Stimulated activated memory B cell treated with anti-CD40 and anti-IgM and Interleukin-4, amounts not matched to agents 10 μg/mL and 1 μg/mL and 100 μg/mL, for 72 hours (primary cell): ENCODE data around the gene IGSF3.

Experiments
- ATAC-seq: fragments of 150-1000 bp; cut with Tn5 transposase; 2 replicates; pipeline ENCODE4 v1.10.0; 2021
- H3K27ac Mint-ChIP-seq: one replicate; pipeline ENCODE4 v1.8.0; 2022; ENCODE audit warnings: mild to moderate bottlenecking, mixed read lengths
- H3K27me3 Mint-ChIP-seq: one replicate; pipeline ENCODE4 v1.8.0; 2022; ENCODE audit warnings: mixed read lengths
- H3K36me3 Mint-ChIP-seq: one replicate; pipeline ENCODE4 v1.8.0; 2022; ENCODE audit warnings: mixed read lengths
- H3K4me1 Mint-ChIP-seq: one replicate; pipeline ENCODE4 v1.8.0; 2022; ENCODE audit warnings: mixed read lengths
- H3K4me3 Mint-ChIP-seq: one replicate; pipeline ENCODE4 v1.8.0; 2022; ENCODE audit warnings: mild to moderate bottlenecking, moderate library complexity, mixed read lengths
- H3K9me3 Mint-ChIP-seq: one replicate; pipeline ENCODE4 v1.8.0; 2022; ENCODE audit warnings: mixed read lengths

The IGSF3 gene

DNA sequence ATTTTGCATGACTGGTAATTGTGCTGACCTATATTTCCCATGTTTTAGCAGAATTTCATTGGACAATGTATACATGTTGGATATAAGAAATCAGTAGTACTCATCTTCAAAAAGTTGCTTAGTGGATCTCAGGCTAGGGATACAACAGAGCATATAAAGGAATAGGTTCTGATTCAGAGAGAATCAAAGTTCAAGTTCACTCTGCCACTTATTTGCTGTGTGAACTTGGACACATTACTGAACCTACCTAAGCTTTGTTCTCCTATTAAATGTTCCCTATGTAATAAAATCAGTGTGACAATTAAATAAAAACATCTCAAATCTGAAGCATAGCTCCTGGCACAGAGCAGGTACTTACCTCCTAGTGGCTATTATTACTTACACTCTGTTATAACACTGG lies 106.0 kb downstream of the IGSF3 start:
- H3K4me1 Mint-ChIP-seq, result peaks cover 96% of the 10 kb centered on the region
- H3K4me3 Mint-ChIP-seq, result peak overlapping the region; percentile 38
- no peaks in the 10 kb centered on the region for H3K27me3 Mint-ChIP-seq
- H3K36me3 Mint-ChIP-seq, result peaks cover 59% of the 10 kb centered on the region
- no peak for ATAC-seq
- H3K9me3 Mint-ChIP-seq, result peaks cover 16% of the 10 kb centered on the region
- H3K27ac Mint-ChIP-seq, result peak overlapping the region; percentile 99

- H3K4me3 Mint-ChIP-seq, result peak overlapping the region; percentile 72
- H3K36me3 Mint-ChIP-seq, result peaks cover 52% of the 10 kb centered on the region
- peaks cover 16% of the 10 kb centered on the region for H3K9me3 Mint-ChIP-seq
- H3K27me3 Mint-ChIP-seq, result no peaks in the 10 kb centered on the region
- peak overlapping the region; percentile 99 for H3K27ac Mint-ChIP-seq
- no peak for ATAC-seq
- H3K4me1 Mint-ChIP-seq, result peaks cover 95% of the 10 kb centered on the region
Measured at GRCh38 chr1:116560704-116561490, 106.6 kb downstream of the IGSF3 start.

- Mint-ChIP-seq H3K36me3 (peaks cover 46% of the 10 kb centered on the region), H3K4me3 (peak overlapping the region; percentile 64), H3K4me1 (peaks cover 96% of the 10 kb centered on the region), H3K27ac (peak overlapping the region; percentile 99), H3K9me3 (peaks cover 8% of the 10 kb centered on the region), H3K27me3 (no peaks in the 10 kb centered on the region)
- peak; percentile 34 for ATAC-seq
Measured at GRCh38 chr1:116559304-116559761, 108.2 kb downstream of the IGSF3 start.

- peaks cover 5% of the 10 kb centered on the region for H3K9me3 Mint-ChIP-seq
- peaks cover 93% of the 10 kb centered on the region for H3K4me1 Mint-ChIP-seq
- peaks cover 42% of the 10 kb centered on the region for H3K36me3 Mint-ChIP-seq
- H3K4me3 Mint-ChIP-seq, result peak overlapping the region; percentile 64
- H3K27ac Mint-ChIP-seq, result peak overlapping the region; percentile 99
- no peak for ATAC-seq
- H3K27me3 Mint-ChIP-seq, result no peaks in the 10 kb centered on the region
Measured at GRCh38 chr1:116558571-116558970, 109.0 kb downstream of the IGSF3 start.

DNA sequence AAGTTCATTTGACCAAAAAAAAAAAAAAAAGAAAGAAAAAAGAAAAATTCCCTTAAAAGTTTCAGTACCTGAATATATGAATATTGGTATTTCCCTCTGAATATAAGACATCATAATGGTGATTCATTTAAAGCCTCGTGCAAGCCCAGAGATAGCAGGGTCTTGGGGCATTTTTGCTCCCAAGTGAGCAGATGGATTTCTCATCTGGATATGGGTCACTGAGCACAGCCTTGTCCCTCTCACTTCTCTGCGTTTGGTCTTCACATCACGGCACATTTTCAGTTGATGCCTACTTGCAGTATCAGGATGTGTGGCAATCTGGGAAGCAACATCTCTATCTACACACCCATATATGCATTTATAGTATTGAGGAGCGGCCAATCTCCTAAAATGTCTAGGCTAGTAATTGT lies 109.4 kb downstream of the IGSF3 start:
- Mint-ChIP-seq H3K4me1 (peaks cover 93% of the 10 kb centered on the region), H3K4me3 (peak overlapping the region; percentile 64), H3K27me3 (no peaks in the 10 kb centered on the region), H3K9me3 (peaks cover 2% of the 10 kb centered on the region), H3K36me3 (peaks cover 42% of the 10 kb centered on the region), H3K27ac (peak overlapping the region; percentile 99)
- peak; percentile 84 for ATAC-seq

DNA sequence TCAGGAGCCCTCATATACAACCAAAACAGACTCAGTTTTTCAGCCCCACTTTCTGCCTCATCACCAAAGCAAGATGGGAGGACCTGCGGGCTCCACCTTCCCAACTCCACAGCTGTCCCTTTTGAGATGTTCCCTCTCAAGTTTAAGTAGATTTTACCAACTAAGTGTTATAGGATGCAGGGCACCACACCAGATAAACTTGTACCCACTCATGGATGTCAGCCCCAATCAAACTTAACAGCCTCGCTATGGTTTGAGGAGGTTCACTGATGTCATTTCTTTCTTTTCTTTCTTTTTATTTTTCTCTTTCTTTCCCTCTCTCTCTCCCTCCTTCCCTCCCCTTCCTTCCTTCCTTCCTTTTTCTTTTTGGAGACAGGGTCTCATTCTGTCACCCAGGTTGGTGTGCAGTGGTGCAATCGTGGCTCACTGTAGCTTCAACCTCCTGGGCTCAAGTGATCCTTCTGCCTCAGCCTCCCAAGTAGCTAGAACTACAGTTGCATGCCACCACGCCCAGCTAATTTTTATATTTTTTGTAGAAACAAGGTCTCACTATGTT lies 110.1 kb downstream of the IGSF3 start:
- no peaks in the 10 kb centered on the region for H3K27me3 Mint-ChIP-seq
- peak overlapping the region; percentile 64 for H3K4me3 Mint-ChIP-seq
- peaks cover 91% of the 10 kb centered on the region for H3K4me1 Mint-ChIP-seq
- peaks cover 37% of the 10 kb centered on the region for H3K36me3 Mint-ChIP-seq
- H3K9me3 Mint-ChIP-seq, result peaks cover 1% of the 10 kb centered on the region
- H3K27ac Mint-ChIP-seq, result peak overlapping the region; percentile 99
- no peak for ATAC-seq

DNA sequence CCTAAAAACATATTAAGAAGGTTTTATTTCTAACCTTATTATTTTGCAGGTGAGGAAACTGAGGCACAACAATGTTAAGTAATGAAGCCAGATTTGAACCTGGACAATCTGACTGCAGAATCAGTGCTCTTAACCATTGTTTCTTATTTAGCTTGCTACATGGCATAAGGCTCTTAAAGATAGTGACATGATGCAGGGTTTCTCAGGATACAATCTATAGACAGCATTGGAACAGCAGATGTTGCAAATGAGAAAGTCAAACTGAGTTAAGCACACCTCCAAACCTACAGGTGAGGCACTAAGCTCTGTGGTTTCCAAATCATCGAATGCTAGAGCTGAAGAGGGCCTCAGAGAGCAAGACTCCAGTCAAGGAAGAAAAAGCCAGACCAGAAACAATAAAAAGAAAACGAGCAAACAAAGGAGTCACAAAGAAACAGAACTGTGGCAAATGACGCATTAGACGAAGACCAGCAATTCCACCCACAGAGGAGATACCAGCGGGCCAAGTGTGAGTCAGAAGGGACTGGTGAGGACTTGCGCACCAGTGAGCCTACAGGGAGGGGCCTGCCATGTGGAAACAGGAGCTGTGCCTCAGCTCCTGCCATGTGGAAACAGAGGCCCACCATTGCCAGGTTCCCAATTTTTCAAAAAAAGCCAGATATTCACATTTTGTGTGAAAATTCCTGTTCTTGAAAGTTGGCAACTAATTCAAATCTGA lies 111.1 kb downstream of the IGSF3 start:
- Mint-ChIP-seq H3K4me3 (peak overlapping the region; percentile 12), H3K27ac (peak overlapping the region; percentile 99), H3K27me3 (no peaks in the 10 kb centered on the region), H3K36me3 (peaks cover 43% of the 10 kb centered on the region), H3K4me1 (peaks cover 91% of the 10 kb centered on the region), H3K9me3 (no peaks in the 10 kb centered on the region)
- peak; percentile 89 for ATAC-seq

DNA sequence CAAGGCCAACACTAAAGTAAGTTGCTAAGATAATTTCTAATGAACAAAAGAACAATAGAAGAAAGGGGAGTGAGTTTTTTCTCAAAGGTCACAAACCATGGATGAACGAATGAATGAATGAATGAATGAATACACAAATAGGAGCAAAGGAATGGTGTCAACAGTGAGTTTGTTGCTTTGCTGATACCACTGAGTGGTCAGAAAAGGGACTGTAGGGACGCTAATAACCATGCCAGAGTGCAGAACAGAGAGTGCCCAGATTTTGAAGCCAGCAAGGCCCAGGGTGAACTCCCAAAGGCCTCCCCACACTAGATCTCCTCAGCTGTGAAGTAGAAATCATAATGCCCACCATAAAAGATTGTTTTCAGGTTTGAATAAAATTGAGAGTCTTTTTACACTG lies 112.6 kb downstream of the IGSF3 start:
- Mint-ChIP-seq H3K27ac (peak overlapping the region; percentile 99), H3K27me3 (no peaks in the 10 kb centered on the region), H3K36me3 (peaks cover 53% of the 10 kb centered on the region), H3K4me3 (peak overlapping the region; percentile 23), H3K9me3 (no peaks in the 10 kb centered on the region), H3K4me1 (peaks cover 90% of the 10 kb centered on the region)
- ATAC-seq, result no peak

DNA sequence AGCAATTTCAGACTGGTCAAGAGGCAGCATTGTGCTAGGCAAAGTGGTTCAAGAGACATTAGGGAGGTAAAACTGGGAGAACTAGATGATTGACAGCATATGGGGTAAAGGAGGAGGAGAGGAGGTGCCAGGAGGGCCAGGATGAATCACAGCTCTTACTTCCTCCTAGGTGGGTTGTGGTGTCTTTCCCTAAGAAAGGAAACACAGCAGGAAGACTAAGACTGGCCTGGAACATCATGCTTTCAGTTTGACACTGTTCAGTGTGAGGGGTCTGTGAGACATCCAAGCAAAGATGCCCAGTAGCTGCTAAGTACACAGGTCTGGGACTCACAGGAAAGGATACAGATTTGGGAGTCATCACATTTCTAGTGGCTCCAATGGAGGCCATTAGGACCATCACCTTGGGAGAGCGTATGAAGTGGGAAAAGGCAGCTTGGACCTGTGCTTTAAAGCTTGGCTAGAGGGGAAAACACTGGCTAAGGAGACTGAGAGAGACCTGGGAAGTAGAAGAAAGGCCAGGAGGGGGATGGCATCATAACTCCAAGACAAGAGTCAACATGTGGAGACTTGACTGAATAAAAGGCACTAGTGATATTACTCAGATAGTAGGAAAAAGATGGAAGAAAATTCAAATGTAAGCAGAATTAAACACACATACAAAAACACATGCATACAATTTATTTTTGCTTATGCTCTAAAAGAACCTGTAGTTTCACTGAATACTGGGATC lies 114.0 kb downstream of the IGSF3 start:
- H3K4me3 Mint-ChIP-seq, result peak overlapping the region; percentile 45
- peaks cover 88% of the 10 kb centered on the region for H3K4me1 Mint-ChIP-seq

GRCh38 chr1:116546354-116546977 lies 121.1 kb downstream of the IGSF3 start:
- no peak for ATAC-seq
- H3K27ac Mint-ChIP-seq, result peak overlapping the region; percentile 95
- peaks cover 65% of the 10 kb centered on the region for H3K36me3 Mint-ChIP-seq

More for the DNA sequence above, 114.0 kb downstream of the IGSF3 start:
- Mint-ChIP-seq H3K36me3 (peaks cover 51% of the 10 kb centered on the region), H3K9me3 (no peaks in the 10 kb centered on the region), H3K27me3 (no peaks in the 10 kb centered on the region), H3K27ac (peak overlapping the region; percentile 89)
- ATAC-seq, result no peak

GRCh38 chr1:116545359-116545705 lies 122.2 kb downstream of the IGSF3 start:
- ATAC-seq, result no peak
- H3K27ac Mint-ChIP-seq, result peak overlapping the region; percentile 95
- H3K4me1 Mint-ChIP-seq, result peaks cover 83% of the 10 kb centered on the region
- no peaks in the 10 kb centered on the region for H3K27me3 Mint-ChIP-seq
- no peaks in the 10 kb centered on the region for H3K9me3 Mint-ChIP-seq
- H3K4me3 Mint-ChIP-seq, result peak overlapping the region; percentile 58
- peaks cover 64% of the 10 kb centered on the region for H3K36me3 Mint-ChIP-seq

More at GRCh38 chr1:116546354-116546977, 121.1 kb downstream of the IGSF3 start:
- peaks cover 87% of the 10 kb centered on the region for H3K4me1 Mint-ChIP-seq
- no peaks in the 10 kb centered on the region for H3K27me3 Mint-ChIP-seq
- H3K9me3 Mint-ChIP-seq, result no peaks in the 10 kb centered on the region
- H3K4me3 Mint-ChIP-seq, result no peak overlapping the region

GRCh38 chr1:116544588-116545358 lies 122.8 kb downstream of the IGSF3 start:
- no peaks in the 10 kb centered on the region for H3K9me3 Mint-ChIP-seq
- peaks cover 68% of the 10 kb centered on the region for H3K36me3 Mint-ChIP-seq
- peaks cover 85% of the 10 kb centered on the region for H3K4me1 Mint-ChIP-seq
- H3K27ac Mint-ChIP-seq, result peak overlapping the region; percentile 95
- peak; percentile 91 for ATAC-seq
- H3K27me3 Mint-ChIP-seq, result no peaks in the 10 kb centered on the region
- H3K4me3 Mint-ChIP-seq, result peak overlapping the region; percentile 58

GRCh38 chr1:116540088-116540487 lies 127.4 kb downstream of the IGSF3 start:
- Mint-ChIP-seq H3K4me3 (peak overlapping the region; percentile 49), H3K9me3 (no peaks in the 10 kb centered on the region), H3K27me3 (no peaks in the 10 kb centered on the region), H3K36me3 (peaks cover 77% of the 10 kb centered on the region), H3K27ac (peak overlapping the region; percentile 73), H3K4me1 (peaks cover 68% of the 10 kb centered on the region)
- peak; percentile 70 for ATAC-seq

GRCh38 chr1:116538544-116538943 lies 129.0 kb downstream of the IGSF3 start:
- Mint-ChIP-seq H3K36me3 (peaks cover 86% of the 10 kb centered on the region), H3K9me3 (no peaks in the 10 kb centered on the region), H3K27me3 (no peaks in the 10 kb centered on the region), H3K4me3 (no peak overlapping the region), H3K4me1 (peaks cover 64% of the 10 kb centered on the region), H3K27ac (peak overlapping the region; percentile 73)
- ATAC-seq, result peak; percentile 85
